ENCODE results near the gene LRRC26.

GRCh38 chr9:137172901-137173795, 3.3 kb upstream of the LRRC26 start:
- TF ChIP-seq REST (IDR thresholded peaks at IDR 0.05; ENCODE audit: insufficient replicate concordance, low read depth) (peak; percentile 34), CTCF (IDR thresholded peaks at IDR 0.05; ENCODE audit: insufficient read depth, low read length) (no peak), POLR2AphosphoS5 (IDR thresholded peaks at IDR 0.05; ENCODE audit: low read depth) (peak; percentile 93), GABPA (IDR thresholded peaks at IDR 0.05; ENCODE audit: low read depth) (peak; percentile 47; the same call in 1 of the 2 replicates)

Data from HL-60 (cell line).